GM18870 (cell line): ENCODE measurements around the gene FGGY.

ENCODE experiments used
- ATAC-seq: cut with Tn5 transposase; IDR thresholded peaks from one replicate; pipeline ENCODE4 v1.9.1; 2021; ENCODE audit warnings: moderate library complexity; ENCODE audit not compliant: unreplicated experiment

Gene FGGY

GRCh38 chr1:59748123-59748522 is 451.2 kb downstream of the FGGY start:
- ATAC-seq: no peak

- no peak for ATAC-seq
These were observed 453.6 kb downstream of the FGGY start for GRCh38 chr1:59750328-59751003.

GRCh38 chr1:59751004-59751395 is 454.1 kb downstream of the FGGY start:
- ATAC-seq: no peak

GRCh38 chr1:59751801-59752200 is 454.9 kb downstream of the FGGY start:
- no peak for ATAC-seq

GRCh38 chr1:59752556-59753414 is 455.9 kb downstream of the FGGY start:
- no peak for ATAC-seq

GRCh38 chr1:59755069-59755685 is 458.3 kb downstream of the FGGY start:
- ATAC-seq: no peak

GRCh38 chr1:59757197-59757747 is 460.4 kb downstream of the FGGY start:
- ATAC-seq: no peak

- ATAC-seq: peak; percentile 75
These were observed 462.4 kb downstream of the FGGY start for GRCh38 chr1:59759156-59759925.

- ATAC-seq: no peak
These were observed 464.5 kb downstream of the FGGY start for GRCh38 chr1:59761443-59761842.

- ATAC-seq: no peak
These were observed 466.5 kb downstream of the FGGY start for GRCh38 chr1:59763418-59763817.

- ATAC-seq: no peak
These were observed 468.3 kb downstream of the FGGY start for GRCh38 chr1:59765011-59765730.

- ATAC-seq: no peak
These were observed 469.4 kb downstream of the FGGY start for GRCh38 chr1:59766227-59766855.

GRCh38 chr1:59767119-59767518 is 470.2 kb downstream of the FGGY start:
- no peak for ATAC-seq

- ATAC-seq: no peak
These were observed 472.2 kb downstream of the FGGY start for GRCh38 chr1:59768792-59769735.

- no peak for ATAC-seq
These were observed 472.8 kb downstream of the FGGY start for GRCh38 chr1:59769736-59770095.

GRCh38 chr1:59771361-59771760 is 474.5 kb downstream of the FGGY start:
- ATAC-seq: no peak

GRCh38 chr1:59775480-59775879 is 478.6 kb downstream of the FGGY start:
- ATAC-seq: no peak

- no peak for ATAC-seq
These were observed 480.3 kb downstream of the FGGY start for GRCh38 chr1:59776960-59777852.
